Left cardiac atrium (tissue), 4 donors: ENCODE measurements around the gene SAFB. TPM values are rescaled to one million over a fixed set of nuclear protein-coding genes. Genes with fewer than 3 reads are reported as not detected.
A peak's percentile ranks its signal among the peaks of the same experiment; 100 is the strongest.
"Not testable (repeated sequence)": the region's sequence is repeated elsewhere in the genome, so short reads cannot be mapped to it uniquely, and the experiment has no call there.

ENCODE experiments used
- ATAC-seq, 2 donors: fragments of 200-7000 bp; cut with Tn5 transposase; one replicate each; pipeline ENCODE4 v1.9.1; 2020; ENCODE audit warnings: mild to moderate bottlenecking in 2 of 2, moderate library complexity in 2 of 2
- DNase-seq: peaks from one replicate; pipeline ENCODE4 v3.0.0-alpha.2; 2020
- intact Hi-C, 2 donors: fragments of 100-400 bp; cut with DNase I; formaldehyde crosslinking; loops; one replicate each; pipeline versions ENCODE4 v1.14.1 to v1.15.1; 2022 to 2023
- total RNA-seq, 2 donors: library from RNA; stranded (reverse); fragmentation: NEBNext Ultra II Directional; extraction: Animal tissue kit (Norgen Biotek cat#: 25700); gene quantifications; one replicate each; pipeline ENCODE4 v1.2.1, GENCODE V29; 2021
- donor health status: DM: no; HTN: yes; CAD: no.
- donor health status: DM: no; HTN: yes; CAD: no; lungs with severe emphysema.
- donor health status: DM: yes; HTN: yes; CAD: no.
- donor health status: Dilated cardiomyopathy.

The SAFB gene
- total RNA-seq, 2 donors from 2014 or later, result 51.7 to 63.2 TPM

DNA sequence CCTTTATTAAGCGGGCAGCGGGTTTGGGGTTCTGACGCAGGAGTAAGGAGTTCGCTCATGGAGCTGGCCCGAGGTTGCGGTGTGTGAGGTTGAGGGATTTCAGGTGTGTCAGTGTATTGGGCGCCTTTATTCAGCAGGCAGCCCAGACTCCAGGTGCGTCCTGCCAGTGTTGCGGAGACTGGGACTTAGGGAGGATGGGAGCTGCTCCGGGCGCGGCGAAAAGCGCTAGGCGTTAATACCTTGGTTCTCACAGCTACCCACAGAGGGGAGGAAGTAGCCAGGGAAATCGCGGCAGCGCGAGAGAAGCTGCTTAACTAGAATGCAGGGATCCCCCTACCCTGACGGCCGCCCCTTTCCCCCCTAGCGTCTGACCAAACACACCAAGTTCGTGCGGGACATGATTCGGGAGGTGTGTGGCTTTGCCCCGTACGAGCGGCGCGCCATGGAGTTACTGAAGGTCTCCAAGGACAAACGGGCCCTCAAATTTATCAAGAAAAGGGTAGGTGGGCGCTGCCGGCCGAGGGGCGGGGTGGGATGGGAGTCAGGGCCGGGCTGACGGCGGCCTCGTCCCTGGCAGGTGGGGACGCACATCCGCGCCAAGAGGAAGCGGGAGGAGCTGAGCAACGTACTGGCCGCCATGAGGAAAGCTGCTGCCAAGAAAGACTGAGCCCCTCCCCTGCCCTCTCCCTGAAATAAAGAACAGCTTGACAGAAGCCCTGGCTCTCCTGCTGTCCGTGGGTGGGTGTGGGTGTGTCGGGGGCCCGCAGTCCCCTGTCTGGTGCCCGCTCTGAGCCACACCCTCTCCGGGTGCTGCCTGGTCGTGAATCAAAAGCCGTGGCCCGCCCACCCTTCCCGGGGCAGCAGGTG lies 68.3 kb downstream of the SAFB start:
- ATAC-seq (peak; percentile 17 to 18), DNase-seq (peak; percentile 84)
- intact Hi-C loops, result no loop called here

DNA sequence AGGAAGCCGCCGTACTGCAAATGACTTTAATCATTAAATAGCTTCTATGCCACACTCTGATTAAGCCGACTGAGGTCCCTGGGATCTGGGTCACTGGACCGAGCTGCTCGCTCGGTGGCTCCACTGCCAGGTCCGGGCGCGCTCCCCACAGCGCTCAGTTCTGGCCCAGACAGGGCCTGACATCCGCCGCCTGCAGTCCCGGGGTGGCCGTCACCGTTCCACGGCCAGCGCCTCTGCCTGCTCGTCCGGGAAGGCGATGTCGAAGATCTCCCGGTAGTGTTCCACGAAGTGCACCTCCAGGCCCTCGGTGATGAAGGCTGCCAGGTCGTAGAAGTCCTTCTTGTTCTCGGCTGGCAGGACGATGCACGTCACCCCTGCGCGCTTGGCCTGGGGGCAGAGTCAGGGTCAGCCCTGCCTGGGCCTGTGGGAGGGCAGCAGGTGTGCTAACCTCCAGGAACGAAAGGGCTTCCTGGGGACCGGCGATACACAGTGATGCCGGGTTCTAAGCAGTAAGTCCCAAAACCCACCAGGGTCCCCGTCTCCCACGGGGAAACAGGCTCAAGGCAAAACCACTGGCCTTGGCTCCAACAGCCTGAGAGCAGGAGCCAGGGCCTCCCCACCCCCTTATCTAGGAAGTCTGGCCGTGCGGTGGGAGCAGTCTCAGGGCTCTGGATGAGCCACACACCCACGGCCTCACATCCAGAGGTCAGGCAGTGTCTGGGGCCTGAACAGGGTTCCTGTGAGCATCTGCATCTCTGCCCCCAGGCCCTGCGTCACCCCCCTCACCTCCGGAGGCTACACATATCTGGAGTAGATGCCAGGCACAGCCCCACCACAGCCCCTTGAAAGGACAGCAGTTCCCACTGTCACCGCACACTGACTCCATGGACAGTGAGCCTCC lies 69.2 kb downstream of the SAFB start:
- ATAC-seq (no peak), DNase-seq (no peak)
- intact Hi-C loops, result no loop called here

DNA sequence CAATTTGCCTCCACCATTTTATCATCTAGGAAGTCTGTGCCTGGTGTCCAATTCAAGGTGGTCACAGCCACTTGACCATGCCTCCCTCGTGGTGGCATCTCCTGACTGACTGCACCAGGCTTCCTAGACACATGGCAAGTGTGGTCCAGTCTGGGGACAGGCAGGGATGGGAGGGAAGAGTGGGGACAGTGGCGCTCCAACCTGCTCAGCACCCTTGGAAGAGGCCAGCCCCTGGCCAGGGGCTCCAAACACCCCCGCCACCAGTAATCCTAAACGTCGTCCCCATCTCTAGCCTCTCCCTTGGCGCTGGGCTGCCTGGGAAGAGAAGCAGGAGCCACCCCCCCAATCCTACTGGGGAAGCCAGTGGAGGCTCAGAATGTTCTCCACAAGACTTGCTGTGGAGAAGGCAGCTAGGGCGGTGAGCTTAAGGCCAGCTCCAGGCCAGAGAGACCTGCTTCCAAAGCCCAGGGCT lies 69.9 kb downstream of the SAFB start:
- DNase-seq (no peak), ATAC-seq (no peak)
- intact Hi-C loops, result no loop called here

DNA sequence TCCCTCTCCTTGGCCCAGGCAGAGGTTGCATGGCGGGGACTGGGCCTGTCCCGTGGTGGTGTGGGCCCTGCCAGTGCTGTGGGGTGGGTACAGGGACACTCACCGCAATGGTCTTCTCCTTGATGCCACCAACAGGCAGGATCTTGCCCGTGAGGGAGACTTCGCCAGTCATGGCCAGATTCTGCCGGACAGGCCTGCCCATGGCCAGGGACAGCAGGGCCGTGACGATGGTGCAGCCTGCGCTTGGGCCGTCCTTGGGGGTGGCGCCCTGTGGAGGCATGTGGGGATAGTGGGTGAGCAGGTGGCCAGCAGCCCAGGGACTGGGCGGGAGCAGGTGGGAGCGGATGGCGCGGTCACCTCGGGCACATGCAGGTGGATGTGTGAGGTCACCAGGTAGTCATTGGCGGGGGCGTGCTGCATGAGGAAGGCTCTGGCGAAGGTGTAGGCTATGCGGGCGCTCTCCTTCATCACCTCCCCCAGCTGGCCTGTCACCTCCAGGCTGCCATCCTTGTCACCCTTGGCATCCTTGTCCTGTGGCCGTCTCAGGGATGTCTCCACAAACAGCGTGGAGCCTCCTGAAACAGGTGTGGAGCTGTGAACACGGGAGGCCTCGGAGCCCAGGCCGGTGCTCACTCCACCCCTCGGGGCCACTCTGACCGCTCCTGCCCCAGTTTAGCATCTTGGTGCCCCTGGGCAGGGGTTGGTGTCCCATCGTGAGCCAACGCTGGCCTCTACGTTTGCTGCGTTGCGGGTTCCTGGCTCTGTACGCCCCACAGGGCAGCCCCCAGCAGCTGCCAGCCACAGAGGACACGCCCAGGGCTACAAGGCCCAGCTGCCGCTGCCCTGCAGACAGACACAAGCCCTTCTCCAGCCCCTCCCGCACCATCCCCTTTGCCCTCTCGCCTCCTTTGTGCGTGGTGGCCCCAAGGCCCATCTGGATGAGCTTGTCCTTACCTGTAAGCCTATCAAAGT lies 70.6 kb downstream of the SAFB start:
- intact Hi-C loops, result no loop called here
- ATAC-seq (no peak), DNase-seq (no peak)

DNA sequence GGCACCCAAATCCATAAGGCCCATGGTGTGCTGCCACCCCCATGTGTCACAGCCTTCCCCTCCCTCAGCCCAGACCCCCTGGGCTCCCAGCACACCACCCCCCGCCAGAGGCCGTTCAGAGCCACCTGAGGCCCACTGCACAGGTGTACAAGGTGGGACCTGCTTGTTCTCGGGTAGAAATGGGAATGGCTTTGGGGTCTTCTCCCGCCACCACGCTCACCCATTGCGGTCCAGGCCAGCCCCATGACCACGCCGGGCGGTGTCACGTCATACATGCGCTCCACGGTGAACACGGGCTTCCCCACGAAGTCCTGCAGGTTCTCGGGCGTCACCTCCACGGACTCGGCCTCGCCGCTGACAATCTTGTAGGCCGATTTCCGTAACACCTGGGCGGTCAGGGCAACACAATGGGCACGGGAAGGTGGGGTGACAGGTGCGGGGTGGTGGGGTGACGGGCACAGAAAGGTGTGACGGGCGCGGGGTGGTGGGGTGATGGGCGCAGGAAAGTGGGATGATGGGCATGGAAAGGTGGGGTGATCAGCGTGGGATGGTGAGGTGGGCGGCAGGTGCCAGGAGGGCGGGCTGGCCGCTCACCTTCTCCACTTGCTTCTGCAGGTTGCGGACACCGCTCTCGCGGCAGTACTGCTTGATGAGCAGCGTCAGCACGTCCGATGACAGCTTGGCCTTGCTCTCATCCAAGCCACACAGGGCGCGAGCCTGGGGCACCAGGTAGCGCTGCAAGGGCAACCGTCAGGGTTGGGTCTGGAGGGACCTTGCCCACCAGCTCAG lies 71.5 kb downstream of the SAFB start:
- ATAC-seq (no peak), DNase-seq (peak; percentile 32)
- intact Hi-C loops, result no loop called here

DNA sequence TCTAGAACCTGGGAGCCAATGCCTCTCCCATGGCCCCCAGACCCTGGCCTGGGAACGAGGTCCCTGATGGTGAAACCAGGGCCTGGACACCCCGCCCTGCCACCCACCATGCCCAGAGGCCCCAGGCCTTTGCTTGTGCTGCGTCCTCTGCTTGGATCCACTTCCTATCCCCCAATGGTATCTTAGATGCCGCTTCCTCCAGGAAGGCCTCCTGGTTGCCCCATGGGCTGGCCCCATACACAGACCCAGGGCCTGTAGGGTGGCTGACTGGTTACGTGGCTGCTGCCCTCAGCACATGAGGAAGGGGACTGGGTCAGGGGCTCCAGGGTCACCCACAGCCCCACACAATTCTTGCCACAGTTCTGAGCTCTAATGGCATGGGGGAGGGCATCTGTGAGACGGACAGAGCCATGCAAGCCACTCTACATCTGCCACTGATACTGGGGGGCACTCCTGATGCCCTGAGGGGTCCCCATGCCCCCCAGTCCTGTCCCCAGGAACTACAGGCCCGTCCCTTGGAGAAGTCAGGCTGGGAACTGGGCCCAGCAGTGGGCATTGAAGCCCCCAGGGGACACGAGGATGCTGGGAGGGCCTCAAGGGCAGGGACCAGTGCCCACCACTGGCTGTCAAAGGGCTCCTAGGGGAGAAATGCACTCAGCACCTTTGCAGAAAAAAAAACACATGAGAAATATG lies 72.2 kb downstream of the SAFB start:
- DNase-seq (no peak), ATAC-seq (no peak)
- intact Hi-C loops, result no loop called here

DNA sequence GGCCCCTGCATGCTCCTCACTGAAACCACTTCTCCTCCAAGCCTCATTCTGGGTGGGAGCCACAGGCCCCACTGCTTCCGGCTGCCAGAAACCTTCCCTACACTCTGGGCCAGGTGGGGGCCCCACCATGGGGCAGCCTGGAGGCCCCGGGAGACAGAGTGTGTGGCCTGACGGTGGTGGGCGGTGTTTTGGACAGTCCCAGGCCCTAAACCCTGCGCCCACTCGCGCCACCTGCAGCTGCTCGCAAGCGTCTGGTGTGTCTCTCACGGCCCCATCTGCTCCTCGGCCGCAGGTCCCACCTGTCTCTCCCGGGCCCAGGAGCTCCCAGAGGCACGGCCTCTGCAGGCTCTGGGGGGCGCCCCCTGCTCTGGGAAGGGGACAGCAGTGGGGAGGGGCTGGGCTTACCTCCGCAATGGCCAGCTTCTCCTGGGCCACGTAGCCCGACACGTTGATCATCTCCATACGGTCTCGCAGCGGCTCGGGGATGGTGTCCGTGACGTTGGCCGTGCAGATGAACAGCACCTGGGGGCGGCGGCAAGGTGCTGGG lies 72.8 kb downstream of the SAFB start:
- DNase-seq (no peak), ATAC-seq (no peak)
- intact Hi-C loops, result no loop called here

DNA sequence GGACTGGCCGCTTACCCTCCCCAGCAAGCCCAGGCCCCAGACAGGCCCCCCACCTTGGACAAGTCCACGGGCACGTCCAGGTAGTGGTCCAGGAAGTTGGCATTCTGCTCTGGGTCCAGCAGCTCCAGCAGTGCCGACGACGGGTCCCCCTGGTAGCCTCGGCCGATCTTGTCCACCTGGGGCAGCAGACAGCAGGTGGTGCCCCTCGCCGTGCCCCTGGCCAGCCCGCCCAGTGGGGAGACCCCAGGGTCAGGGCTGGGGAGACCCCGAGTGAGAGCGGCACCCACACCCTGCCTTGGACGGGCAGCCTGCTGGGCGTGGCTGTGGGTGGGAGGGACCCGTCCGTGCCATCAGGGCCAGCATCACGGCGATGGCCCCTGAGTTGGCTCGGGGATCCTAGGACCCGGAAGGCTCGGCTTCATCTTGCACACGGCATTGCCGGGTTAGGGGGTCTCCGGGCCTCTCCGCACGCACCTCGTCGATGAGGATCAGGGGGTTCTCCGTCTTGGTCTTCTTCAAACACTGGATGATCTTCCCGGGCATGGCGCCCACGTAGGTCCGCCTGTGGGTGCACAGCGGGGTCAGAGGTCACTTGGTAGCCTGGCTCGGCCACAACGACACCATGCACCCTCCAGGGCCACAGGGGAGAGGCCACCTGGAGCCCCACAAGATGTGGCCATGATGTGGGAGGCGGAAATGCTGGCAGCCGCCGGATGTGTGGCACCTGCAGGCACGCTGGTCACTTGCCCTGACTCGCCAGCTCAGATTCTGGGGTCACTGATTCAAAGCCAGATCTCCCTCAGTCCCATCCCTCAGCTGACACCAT lies 73.5 kb downstream of the SAFB start:
- DNase-seq, result peak; percentile 28
- no peak for ATAC-seq

DNA sequence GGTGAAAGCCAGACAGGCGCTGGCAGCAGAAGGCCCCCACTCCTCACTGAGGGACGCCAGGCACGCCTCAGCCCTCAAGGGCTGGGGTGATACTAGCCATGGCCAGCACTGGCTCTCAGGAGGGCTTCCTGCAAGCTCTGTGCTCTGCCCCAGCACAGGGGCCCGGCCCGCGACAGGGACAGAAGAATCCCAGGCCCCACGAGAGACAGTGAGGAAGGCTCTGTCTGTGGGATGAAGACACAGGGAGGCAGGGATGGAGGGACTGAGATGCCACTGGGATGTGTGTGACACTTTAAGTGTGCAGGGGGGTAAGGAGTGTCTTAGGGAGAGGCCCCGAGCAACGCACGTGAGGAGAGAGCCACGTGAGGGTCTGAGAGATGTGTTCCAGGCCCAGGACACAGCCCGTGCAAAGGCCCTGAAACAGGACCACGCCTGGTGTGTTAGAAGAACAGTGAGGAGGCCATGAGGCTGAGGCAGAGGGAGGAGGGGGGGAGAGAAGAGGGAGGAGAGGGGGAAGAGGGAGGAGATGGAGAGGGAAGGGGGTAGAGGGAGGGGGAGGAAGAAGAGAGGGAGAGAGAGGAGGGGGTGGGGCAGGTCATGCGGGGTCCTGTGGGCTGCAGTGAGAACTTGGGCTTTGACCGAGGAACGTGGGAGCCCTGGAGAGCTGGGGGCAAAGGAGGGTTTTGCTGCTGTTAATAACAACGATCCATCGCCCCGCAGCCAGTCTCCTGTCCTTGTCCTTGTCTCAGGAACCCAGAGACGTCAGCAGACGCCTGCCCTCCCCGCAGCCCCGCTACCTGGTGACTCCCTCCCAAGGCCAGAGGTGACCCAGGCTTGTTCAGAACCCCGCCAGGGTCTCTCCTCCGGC lies 74.4 kb downstream of the SAFB start:
- peak; percentile 24 for DNase-seq
- intact Hi-C loops, result no loop called here
- ATAC-seq, result no peak

More for the DNA sequence above, 73.5 kb downstream of the SAFB start:
- intact Hi-C loops, result no loop called here

DNA sequence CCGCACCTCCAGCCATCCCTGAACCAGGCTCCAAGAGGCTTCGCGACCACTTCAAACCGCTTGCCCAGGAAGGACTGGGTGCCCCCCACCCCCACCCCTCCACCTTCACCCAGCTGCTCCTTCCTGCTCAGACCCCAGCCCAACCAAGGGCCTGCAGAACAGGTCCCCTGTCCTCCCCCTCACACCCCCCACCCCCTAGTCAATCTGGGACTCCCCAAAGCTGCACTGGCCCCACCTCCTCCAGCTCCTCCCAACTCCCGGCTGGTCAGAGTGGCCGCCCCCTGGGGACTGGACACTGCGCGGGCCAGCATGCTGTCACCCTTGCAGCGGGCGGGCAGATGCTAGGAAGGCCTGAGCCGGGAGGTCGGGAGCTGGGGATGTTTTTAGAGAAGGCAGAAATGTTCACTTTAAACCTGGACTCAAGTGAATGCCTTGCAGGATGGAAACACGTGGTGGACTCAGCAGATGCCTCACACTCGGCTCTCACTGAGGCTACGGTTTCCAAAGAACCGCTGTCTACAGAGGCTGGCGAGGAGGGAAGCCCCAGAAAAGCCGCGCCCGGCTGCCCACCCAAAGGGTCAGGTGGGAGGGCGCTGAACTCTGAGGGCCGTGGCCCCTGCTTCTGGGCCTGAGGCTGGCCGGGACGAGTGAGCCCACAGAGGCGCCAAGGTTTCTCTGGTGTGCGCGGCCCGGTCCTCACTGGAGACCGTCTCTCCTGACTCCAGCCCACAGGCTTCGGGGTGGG lies 75.2 kb downstream of the SAFB start:
- DNase-seq (peak; percentile 31), ATAC-seq (no peak)
- intact Hi-C loops, result no loop called here

DNA sequence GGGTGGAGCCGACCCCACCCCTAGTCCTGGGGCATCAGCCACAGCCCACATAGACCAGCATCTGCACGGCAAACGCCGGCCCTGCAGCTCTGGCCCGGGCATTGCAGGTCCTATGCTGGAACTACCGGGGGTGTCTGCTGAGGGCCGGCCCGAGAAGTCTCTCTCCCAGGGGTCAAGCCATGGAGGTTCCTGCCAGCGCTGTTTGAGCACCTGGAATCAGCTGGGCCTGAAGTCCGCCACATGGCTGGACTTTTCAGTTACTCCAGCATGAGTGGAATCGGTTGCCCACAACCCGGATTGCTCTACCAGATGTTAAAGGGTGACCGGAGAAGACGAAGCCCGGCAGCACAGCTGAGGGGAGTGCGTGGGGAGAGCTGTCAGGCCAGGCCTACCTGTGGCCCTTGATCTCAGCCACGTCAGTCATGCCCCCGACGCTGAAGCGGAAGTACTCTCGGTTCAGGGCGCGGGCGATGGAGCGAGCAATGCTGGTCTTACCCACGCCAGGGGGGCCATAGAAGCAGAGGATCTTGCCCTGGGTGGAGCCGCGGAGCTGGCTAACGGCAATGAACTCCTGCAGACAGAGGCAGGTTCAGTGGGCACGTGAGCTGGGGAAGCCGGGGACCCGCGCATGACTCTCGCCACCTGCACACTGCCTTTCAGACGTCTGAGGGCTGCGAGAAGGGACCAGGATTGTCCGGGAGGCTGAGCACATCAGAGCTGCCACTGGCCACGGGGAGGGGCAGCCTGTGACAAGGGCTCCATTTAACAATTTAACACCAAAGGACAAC lies 75.9 kb downstream of the SAFB start:
- ATAC-seq, result no peak
- DNase-seq, result no peak
- intact Hi-C loops, result no loop called here

DNA sequence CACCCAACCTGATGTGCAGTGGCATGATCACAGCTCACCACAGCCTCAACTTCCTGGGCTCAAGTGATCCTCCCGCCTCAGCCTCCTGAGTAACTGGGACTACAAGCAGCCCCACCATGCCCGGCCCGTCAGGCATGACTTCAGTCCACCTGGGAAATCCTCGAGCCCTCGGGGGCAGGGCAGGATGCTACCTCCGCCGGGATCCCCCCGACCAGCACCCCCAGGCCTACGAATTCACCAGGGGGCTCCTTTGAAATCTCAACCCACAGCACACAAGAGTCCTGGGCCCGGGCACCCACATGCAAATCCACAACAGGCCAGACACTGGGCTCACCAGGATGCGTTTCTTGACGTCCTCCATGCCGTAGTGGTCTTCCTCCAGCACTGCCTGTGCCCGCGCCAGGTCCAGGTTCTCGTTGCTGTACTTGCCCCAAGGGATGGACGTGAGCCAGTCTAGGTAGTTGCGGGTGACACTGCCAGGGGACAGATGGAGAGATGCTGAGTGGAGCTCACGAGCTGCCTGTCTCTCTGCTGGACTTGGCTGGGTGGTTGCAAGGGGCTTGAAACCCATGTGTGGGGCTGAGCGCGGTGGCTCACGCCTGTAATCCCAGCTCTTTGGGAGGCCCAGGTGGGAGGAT lies 77.7 kb downstream of the SAFB start:
- no peak for ATAC-seq
- DNase-seq, result no peak
- intact Hi-C loops, result no loop called here

DNA sequence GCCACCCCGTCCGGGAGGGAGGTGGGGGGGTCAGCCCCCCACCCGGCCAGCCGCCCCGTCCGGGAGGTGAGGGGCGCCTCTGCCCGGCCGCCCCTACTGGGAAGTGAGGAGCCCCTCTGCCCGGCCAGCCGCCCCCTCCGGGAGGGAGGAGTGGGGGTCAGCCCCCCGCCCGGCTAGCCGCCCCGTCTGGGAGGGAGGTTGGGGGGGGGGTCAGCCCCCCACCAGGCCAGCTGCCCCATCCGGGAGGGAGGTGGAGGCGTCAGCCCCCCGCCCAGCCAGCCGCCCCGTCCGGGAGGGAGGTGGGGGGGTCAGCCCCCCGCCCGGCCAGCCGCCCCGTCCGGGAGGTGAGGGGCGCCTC lies 79.1 kb downstream of the SAFB start:
- ATAC-seq, DNase-seq, intact Hi-C loops: not testable (repeated sequence)
